Body of pancreas (tissue), 4 donors: ENCODE measurements around the gene WDR27.

Source experiments
- POLR2A ChIP-seq, 3 donors: fragments of 450-650 bp; IDR thresholded peaks; one replicate each; pipeline ENCODE4 v1.6.1; 2016; ENCODE audit warnings: antibody characterized with exemption in 3 of 3, mild to moderate bottlenecking in 2 of 3
- TF ChIP-seq, protein P1 (sequence below), 7 experiments: fragments of 450-650 bp in 4 of 7; fragments of 200-600 bp in 3 of 7; sonication (generic) in 3 of 7; IDR thresholded peaks; one replicate each; pipeline ENCODE4 v1.5.1; 2016 to 2019; ENCODE audit warnings: antibody characterized with exemption in 7 of 7

DNA sequence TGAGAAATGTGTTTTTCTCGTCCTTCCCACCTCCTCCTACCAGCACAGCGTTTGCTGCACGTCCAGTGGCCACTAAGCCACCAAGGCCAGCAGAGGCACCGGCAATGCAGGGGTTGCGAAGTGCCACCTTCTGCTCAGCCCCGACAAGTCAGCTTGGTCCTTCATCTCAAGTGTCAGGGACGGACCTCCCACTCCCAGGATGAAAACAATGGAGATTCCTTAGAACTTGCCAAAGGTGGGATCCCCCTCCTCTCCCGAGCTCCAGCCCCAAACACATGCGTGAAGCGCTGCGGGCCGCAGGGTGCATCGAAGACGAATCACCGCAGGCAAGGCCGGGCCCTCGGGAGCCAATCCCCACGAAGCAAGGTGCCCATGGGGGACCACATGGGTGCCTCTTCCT is 60.8 kb downstream of the WDR27 start:
- TF ChIP-seq, protein P1, sequence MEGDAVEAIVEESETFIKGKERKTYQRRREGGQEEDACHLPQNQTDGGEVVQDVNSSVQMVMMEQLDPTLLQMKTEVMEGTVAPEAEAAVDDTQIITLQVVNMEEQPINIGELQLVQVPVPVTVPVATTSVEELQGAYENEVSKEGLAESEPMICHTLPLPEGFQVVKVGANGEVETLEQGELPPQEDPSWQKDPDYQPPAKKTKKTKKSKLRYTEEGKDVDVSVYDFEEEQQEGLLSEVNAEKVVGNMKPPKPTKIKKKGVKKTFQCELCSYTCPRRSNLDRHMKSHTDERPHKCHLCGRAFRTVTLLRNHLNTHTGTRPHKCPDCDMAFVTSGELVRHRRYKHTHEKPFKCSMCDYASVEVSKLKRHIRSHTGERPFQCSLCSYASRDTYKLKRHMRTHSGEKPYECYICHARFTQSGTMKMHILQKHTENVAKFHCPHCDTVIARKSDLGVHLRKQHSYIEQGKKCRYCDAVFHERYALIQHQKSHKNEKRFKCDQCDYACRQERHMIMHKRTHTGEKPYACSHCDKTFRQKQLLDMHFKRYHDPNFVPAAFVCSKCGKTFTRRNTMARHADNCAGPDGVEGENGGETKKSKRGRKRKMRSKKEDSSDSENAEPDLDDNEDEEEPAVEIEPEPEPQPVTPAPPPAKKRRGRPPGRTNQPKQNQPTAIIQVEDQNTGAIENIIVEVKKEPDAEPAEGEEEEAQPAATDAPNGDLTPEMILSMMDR (IDR thresholded peaks at IDR 0.05) = no peak
- TF ChIP-seq POLR2A (IDR thresholded peaks at IDR 0.05) = no peak
